Esophagus muscularis mucosa (tissue), 4 donors: ENCODE measurements around the gene C12orf75.

Experiments used
- EP300 ChIP-seq: sonication (generic); formaldehyde crosslinking; IDR thresholded peaks from one replicate; pipeline ENCODE4 v1.6.1; 2017; ENCODE audit warnings: antibody characterized with exemption
- POLR2AphosphoS5 ChIP-seq, 2 donors: sonication (generic); formaldehyde crosslinking; IDR thresholded peaks; one replicate each; pipeline ENCODE4 v1.6.1; 2017; ENCODE audit warnings: antibody characterized with exemption in 2 of 2
- TF ChIP-seq, protein P1 (sequence below), 3 experiments: fragments of 200-600 bp in 2 of 3; fragments of 450-650 bp in 1 of 3; sonication (generic) in 2 of 3; IDR thresholded peaks; one replicate each; pipeline ENCODE4 v1.5.1; 2017 to 2019; ENCODE audit warnings: antibody characterized with exemption in 3 of 3, mild to moderate bottlenecking in 2 of 3, moderate library complexity in 1 of 3

DNA sequence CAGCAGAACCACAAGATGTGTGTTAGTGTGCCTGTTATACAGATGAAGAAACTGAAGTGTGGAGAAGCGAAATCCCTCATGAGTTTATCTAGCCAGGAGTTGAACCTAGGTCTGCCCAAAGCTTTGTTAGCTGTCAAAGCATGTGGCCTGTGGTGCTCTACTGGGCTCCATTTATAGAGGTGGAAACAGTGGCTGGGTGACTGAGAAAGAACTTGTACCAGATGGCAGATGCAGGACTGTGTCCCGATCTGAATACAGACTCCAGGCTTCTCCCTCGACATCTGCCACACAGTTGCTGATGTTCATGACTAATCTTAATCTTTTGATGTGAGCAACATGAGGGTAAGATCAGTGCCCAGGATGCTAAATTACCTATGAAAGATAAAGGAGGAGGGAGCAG is 89.1 kb downstream of the C12orf75 start:
- no peak for TF ChIP-seq EP300
- TF ChIP-seq, protein P1, sequence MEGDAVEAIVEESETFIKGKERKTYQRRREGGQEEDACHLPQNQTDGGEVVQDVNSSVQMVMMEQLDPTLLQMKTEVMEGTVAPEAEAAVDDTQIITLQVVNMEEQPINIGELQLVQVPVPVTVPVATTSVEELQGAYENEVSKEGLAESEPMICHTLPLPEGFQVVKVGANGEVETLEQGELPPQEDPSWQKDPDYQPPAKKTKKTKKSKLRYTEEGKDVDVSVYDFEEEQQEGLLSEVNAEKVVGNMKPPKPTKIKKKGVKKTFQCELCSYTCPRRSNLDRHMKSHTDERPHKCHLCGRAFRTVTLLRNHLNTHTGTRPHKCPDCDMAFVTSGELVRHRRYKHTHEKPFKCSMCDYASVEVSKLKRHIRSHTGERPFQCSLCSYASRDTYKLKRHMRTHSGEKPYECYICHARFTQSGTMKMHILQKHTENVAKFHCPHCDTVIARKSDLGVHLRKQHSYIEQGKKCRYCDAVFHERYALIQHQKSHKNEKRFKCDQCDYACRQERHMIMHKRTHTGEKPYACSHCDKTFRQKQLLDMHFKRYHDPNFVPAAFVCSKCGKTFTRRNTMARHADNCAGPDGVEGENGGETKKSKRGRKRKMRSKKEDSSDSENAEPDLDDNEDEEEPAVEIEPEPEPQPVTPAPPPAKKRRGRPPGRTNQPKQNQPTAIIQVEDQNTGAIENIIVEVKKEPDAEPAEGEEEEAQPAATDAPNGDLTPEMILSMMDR (IDR thresholded peaks at IDR 0.05), result no peak
- no peak for TF ChIP-seq POLR2AphosphoS5 (IDR thresholded peaks at IDR 0.05)
